ENCODE data around the gene PRSS53. TPM values are rescaled to one million over a fixed set of nuclear protein-coding genes. Genes with fewer than 3 reads are reported as not detected.

Gene PRSS53
- total RNA-seq, 1 experiment from 2014 or later = 3.4 TPM

GRCh38 chr16:31063495-31063842 is 25.3 kb downstream of the PRSS53 start:
- TF ChIP-seq CTCF (IDR thresholded peaks at IDR 0.05) (no peak), REST (IDR thresholded peaks at IDR 0.05; ENCODE audit: insufficient read depth in 1 of 2, low read depth in 2 of 2, low read length in 1 of 2) (no peak), POLR2AphosphoS5 (IDR thresholded peaks at IDR 0.05; ENCODE audit: low read depth, low read length) (no peak), SIN3A (IDR thresholded peaks at IDR 0.05; ENCODE audit: borderline replicate concordance, insufficient read depth, low read depth, low read length) (no peak), TCF7L2 (IDR thresholded peaks at IDR 0.05; ENCODE audit: low read depth, low read length) (no peak)
- Histone ChIP-seq H3K4me1 (ENCODE audit: control insufficient read depth, insufficient read depth, low read length) (no peaks in the 10 kb centered on the region), H3K9me3 (ENCODE audit: control insufficient read depth, insufficient read depth, low read depth, low read length) (no peaks in the 10 kb centered on the region), H3K27ac (ENCODE audit: low read length) (no peak overlapping the region), H3K36me3 (ENCODE audit: control insufficient read depth, insufficient read depth, low read length) (no peaks in the 10 kb centered on the region), H3K27me3 (ENCODE audit: control insufficient read depth, insufficient read depth, low read length) (no peaks in the 10 kb centered on the region), H3K4me3 (ENCODE audit: low read depth in 2 of 2, low read length in 2 of 2) (no peak overlapping the region)
- no TSS peak for BruUV-seq (replicated peaks)
- ChIA-PET POLR2A (no interaction called here), CTCF (no interaction called here)
- no peak for ATAC-seq
- intact Hi-C loops (cut with micrococcal nuclease; ENCODE audit: unreplicated experiment) = no loop called here
- no peak for DNase-seq (ENCODE audit: low read depth, low spot score)
- in situ Hi-C loops (cut with HindIII; ENCODE audit: low pct_unique_long_range_greater_than_20kb, low sequenced_read_pairs) = no loop called here

GRCh38 chr16:31061813-31062440 is 26.8 kb downstream of the PRSS53 start:
- ATAC-seq (no peak), DNase-seq (ENCODE audit: low read depth, low spot score) (no peak)
- no peaks in the 10 kb centered on the region for H3K4me1 ChIP-seq (ENCODE audit: control insufficient read depth, insufficient read depth, low read length)
- no peak overlapping the region for H3K4me3 ChIP-seq (ENCODE audit: low read depth in 2 of 2, low read length in 2 of 2)
- ChIA-PET CTCF (no interaction called here), POLR2A (no interaction called here)
- in situ Hi-C loops (cut with HindIII; ENCODE audit: low pct_unique_long_range_greater_than_20kb, low sequenced_read_pairs) = no loop called here
- no peaks in the 10 kb centered on the region for H3K27me3 ChIP-seq (ENCODE audit: control insufficient read depth, insufficient read depth, low read length)
- TF ChIP-seq CTCF (IDR thresholded peaks at IDR 0.05) = no peak
- no peak for TF ChIP-seq SIN3A (IDR thresholded peaks at IDR 0.05; ENCODE audit: borderline replicate concordance, insufficient read depth, low read depth, low read length)
- no peak for TF ChIP-seq REST (IDR thresholded peaks at IDR 0.05; ENCODE audit: insufficient read depth in 1 of 2, low read depth in 2 of 2, low read length in 1 of 2)
- TF ChIP-seq POLR2AphosphoS5 (IDR thresholded peaks at IDR 0.05; ENCODE audit: low read depth, low read length) = no peak
- TF ChIP-seq TCF7L2 (IDR thresholded peaks at IDR 0.05; ENCODE audit: low read depth, low read length) = no peak
- no peaks in the 10 kb centered on the region for H3K9me3 ChIP-seq (ENCODE audit: control insufficient read depth, insufficient read depth, low read depth, low read length)
- no peaks in the 10 kb centered on the region for H3K36me3 ChIP-seq (ENCODE audit: control insufficient read depth, insufficient read depth, low read length)
- intact Hi-C loops (cut with micrococcal nuclease; ENCODE audit: unreplicated experiment) = no loop called here
- H3K27ac ChIP-seq (ENCODE audit: low read length) = no peak overlapping the region
- no TSS peak for BruUV-seq (replicated peaks)
